ENCODE results near the gene GRIP2.

GRIP2 gene

DNA sequence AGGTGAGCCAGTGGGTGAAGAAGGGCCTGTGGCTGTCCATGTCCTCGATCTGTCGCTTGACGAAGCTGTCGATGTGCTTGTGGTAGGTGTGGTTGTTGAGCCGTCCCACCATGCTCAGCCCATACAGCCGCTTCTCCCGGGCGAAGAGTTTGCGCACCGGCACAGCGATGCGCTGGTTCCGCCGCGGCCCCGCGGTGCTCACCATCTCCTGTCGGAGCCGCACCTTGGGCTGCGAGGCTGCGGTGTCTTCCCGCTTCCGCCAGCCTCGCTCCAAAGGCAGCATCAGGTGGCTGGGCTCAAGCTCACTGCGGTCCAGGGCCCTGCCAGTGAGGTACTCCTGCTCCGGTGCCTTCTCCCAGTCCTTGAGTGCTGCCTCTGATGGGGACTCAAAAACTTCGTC, 34.0 kb upstream of the GRIP2 start:
- H3K4me1 ChIP-seq (ENCODE audit: control insufficient read depth in 1 of 2, insufficient read depth in 2 of 2, low read length in 2 of 2): no peaks in the 10 kb centered on the region
- H3K36me3 ChIP-seq (ENCODE audit: control insufficient read depth in 1 of 2, insufficient read depth in 2 of 2, low read length in 2 of 2): no peaks in the 10 kb centered on the region
- H3K9me3 ChIP-seq (ENCODE audit: control insufficient read depth in 1 of 2, low read length in 2 of 2): no peaks in the 10 kb centered on the region
- peaks cover 0 to 5% of the 10 kb centered on the region in 2 donors for H3K27me3 ChIP-seq (ENCODE audit: control insufficient read depth in 1 of 2, insufficient read depth in 2 of 2, low read length in 2 of 2)
- no peak overlapping the region for H3K27ac ChIP-seq (ENCODE audit: low read depth, low read length)
- no peak overlapping the region for H3K4me3 ChIP-seq (ENCODE audit: low read depth in 1 of 2, low read length in 2 of 2)
- no peak overlapping the region for H3K9ac ChIP-seq (ENCODE audit: low read depth in 1 of 2, low read length in 2 of 2)

DNA sequence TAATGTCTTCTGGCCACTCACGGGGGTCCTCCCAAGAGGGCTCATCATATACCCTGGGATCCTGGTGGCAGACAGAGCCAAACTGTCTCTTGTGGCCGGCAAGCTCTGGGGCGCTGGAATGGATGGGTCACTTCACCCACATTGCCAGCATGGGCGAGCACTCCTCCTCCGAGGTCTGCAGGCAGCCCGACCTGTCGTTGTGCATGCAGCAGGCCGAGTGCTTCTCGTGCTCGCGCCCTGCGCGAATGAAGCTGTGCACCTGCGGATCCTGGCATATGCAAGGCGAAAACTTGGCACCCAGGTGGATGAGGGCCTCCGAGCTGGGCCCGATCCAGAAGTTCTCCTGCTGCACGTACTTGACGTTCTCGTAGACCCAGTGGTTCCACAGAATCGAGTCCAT, 33.6 kb upstream of the GRIP2 start:
- Histone ChIP-seq H3K9ac (ENCODE audit: low read depth in 1 of 2, low read length in 2 of 2) (no peak overlapping the region), H3K4me3 (ENCODE audit: low read depth in 1 of 2, low read length in 2 of 2) (no peak overlapping the region), H3K36me3 (ENCODE audit: control insufficient read depth in 1 of 2, insufficient read depth in 2 of 2, low read length in 2 of 2) (no peaks in the 10 kb centered on the region), H3K27me3 (ENCODE audit: control insufficient read depth in 1 of 2, insufficient read depth in 2 of 2, low read length in 2 of 2) (peaks cover 0 to 5% of the 10 kb centered on the region in 2 donors), H3K9me3 (ENCODE audit: control insufficient read depth in 1 of 2, low read length in 2 of 2) (no peaks in the 10 kb centered on the region), H3K27ac (ENCODE audit: low read depth, low read length) (no peak overlapping the region), H3K4me1 (ENCODE audit: control insufficient read depth in 1 of 2, insufficient read depth in 2 of 2, low read length in 2 of 2) (no peaks in the 10 kb centered on the region)

DNA sequence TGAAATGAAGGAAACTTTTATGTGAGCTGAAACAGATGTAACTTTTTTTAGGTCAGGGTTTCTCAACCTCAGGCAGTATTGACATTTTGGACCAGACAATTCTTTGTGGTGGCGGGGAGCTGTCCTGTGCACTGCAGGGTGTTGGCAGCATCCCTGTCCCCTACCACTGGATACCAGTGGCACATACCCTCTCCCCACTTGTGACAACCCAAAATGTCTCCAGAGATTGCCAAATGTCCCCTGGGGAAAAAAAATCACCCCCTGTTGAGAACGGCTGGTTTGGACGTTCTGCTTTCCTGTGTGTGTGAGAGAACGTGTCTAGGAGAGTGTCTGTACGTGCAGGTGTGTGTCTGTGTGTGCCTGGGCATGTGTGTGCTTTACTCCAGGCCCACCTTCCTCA, 30.7 kb upstream of the GRIP2 start:
- Histone ChIP-seq H3K27ac (ENCODE audit: low read depth, low read length) (no peak overlapping the region), H3K9me3 (ENCODE audit: control insufficient read depth in 1 of 2, low read length in 2 of 2) (no peaks in the 10 kb centered on the region), H3K9ac (ENCODE audit: low read depth in 1 of 2, low read length in 2 of 2) (no peak overlapping the region), H3K27me3 (ENCODE audit: control insufficient read depth in 1 of 2, insufficient read depth in 2 of 2, low read length in 2 of 2) (no peaks in the 10 kb centered on the region), H3K36me3 (ENCODE audit: control insufficient read depth in 1 of 2, insufficient read depth in 2 of 2, low read length in 2 of 2) (no peaks in the 10 kb centered on the region), H3K4me3 (ENCODE audit: low read depth in 1 of 2, low read length in 2 of 2) (no peak overlapping the region), H3K4me1 (ENCODE audit: control insufficient read depth in 1 of 2, insufficient read depth in 2 of 2, low read length in 2 of 2) (no peaks in the 10 kb centered on the region)

DNA sequence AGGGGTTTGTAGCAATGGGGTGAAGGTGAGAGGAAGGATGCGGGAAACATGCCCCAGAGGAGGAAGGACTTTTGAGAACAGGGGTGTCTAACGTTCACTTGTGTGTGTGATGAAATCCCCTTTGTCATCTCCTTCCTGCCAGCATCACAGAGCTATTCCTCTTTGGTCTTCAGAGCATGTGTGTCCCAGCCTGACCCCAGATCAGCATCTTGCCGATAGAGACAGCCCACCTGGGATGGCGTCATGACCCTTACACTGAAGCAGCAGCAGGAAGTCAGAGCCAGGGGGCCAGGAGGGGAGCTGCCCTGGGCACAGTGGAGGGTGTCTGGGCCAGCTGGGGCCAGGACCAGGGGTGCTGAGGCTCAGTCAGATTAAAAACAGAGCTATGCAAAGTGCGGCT, 29.9 kb upstream of the GRIP2 start:
- no peaks in the 10 kb centered on the region for H3K4me1 ChIP-seq (ENCODE audit: control insufficient read depth in 1 of 2, insufficient read depth in 2 of 2, low read length in 2 of 2)
- H3K27me3 ChIP-seq (ENCODE audit: control insufficient read depth in 1 of 2, insufficient read depth in 2 of 2, low read length in 2 of 2): no peaks in the 10 kb centered on the region
- no peak overlapping the region for H3K4me3 ChIP-seq (ENCODE audit: low read depth in 1 of 2, low read length in 2 of 2)
- H3K36me3 ChIP-seq (ENCODE audit: control insufficient read depth in 1 of 2, insufficient read depth in 2 of 2, low read length in 2 of 2): no peaks in the 10 kb centered on the region
- H3K9ac ChIP-seq (ENCODE audit: low read depth in 1 of 2, low read length in 2 of 2): no peak overlapping the region
- H3K9me3 ChIP-seq (ENCODE audit: control insufficient read depth in 1 of 2, low read length in 2 of 2): no peaks in the 10 kb centered on the region
- no peak overlapping the region for H3K27ac ChIP-seq (ENCODE audit: low read depth, low read length)

DNA sequence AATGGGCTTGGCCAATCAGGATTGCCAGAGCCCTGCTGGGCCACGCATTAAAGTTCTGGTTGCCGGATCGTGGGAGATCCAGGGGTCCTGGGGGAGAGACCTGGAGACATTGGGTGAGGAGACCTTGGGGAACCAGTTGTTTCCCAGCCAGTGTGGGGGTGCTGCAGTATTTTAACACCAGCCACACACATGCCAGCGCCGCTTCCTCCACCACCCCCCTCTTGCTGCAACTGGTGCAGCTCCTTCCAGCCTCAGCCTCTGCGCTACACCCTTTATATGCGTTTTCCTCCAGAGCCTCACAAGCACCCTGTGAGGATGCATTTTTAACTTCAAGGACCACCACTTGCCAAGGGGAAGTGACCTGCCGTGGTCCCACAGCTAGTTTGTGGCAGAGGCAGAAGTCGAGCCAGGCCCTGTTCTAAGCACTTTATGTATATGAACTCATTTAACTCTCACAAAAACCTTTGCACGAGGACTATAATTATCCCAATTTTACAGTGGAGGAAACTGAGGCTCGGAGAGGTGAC, 29.4 kb upstream of the GRIP2 start:
- Histone ChIP-seq H3K27me3 (ENCODE audit: control insufficient read depth in 1 of 2, insufficient read depth in 2 of 2, low read length in 2 of 2) (peaks cover 0 to 2% of the 10 kb centered on the region in 2 donors), H3K36me3 (ENCODE audit: control insufficient read depth in 1 of 2, insufficient read depth in 2 of 2, low read length in 2 of 2) (no peaks in the 10 kb centered on the region), H3K27ac (ENCODE audit: low read depth, low read length) (no peak overlapping the region), H3K4me1 (ENCODE audit: control insufficient read depth in 1 of 2, insufficient read depth in 2 of 2, low read length in 2 of 2) (no peaks in the 10 kb centered on the region), H3K9ac (ENCODE audit: low read depth in 1 of 2, low read length in 2 of 2) (no peak overlapping the region), H3K4me3 (ENCODE audit: low read depth in 1 of 2, low read length in 2 of 2) (no peak overlapping the region), H3K9me3 (ENCODE audit: control insufficient read depth in 1 of 2, low read length in 2 of 2) (no peaks in the 10 kb centered on the region)

DNA sequence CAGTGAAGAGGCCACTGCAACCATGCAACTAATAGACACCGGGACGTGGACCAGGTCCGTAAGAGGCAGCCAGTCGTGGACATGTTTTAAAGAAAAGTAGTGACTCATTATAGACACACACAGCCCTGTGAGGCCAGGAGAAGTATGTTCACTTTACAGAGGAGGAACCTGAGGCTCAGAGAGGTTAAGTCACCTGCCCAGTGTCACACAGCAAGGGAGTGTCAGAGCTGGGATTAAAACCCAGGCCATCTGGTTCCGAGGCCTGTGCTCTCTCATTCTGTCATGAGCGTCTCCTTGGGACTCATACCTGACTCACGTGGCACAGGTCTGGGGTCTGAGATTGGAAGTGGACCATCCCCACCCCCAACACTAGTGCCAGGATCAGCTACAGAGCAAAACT, 28.1 kb upstream of the GRIP2 start:
- Histone ChIP-seq H3K9me3 (ENCODE audit: control insufficient read depth in 1 of 2, low read length in 2 of 2) (no peaks in the 10 kb centered on the region), H3K27ac (ENCODE audit: low read depth, low read length) (no peak overlapping the region), H3K4me1 (ENCODE audit: control insufficient read depth in 1 of 2, insufficient read depth in 2 of 2, low read length in 2 of 2) (no peaks in the 10 kb centered on the region), H3K27me3 (ENCODE audit: control insufficient read depth in 1 of 2, insufficient read depth in 2 of 2, low read length in 2 of 2) (peaks cover 2 to 10% of the 10 kb centered on the region in 2 donors), H3K36me3 (ENCODE audit: control insufficient read depth in 1 of 2, insufficient read depth in 2 of 2, low read length in 2 of 2) (no peaks in the 10 kb centered on the region), H3K4me3 (ENCODE audit: low read depth in 1 of 2, low read length in 2 of 2) (no peak overlapping the region), H3K9ac (ENCODE audit: low read depth in 1 of 2, low read length in 2 of 2) (no peak overlapping the region)

DNA sequence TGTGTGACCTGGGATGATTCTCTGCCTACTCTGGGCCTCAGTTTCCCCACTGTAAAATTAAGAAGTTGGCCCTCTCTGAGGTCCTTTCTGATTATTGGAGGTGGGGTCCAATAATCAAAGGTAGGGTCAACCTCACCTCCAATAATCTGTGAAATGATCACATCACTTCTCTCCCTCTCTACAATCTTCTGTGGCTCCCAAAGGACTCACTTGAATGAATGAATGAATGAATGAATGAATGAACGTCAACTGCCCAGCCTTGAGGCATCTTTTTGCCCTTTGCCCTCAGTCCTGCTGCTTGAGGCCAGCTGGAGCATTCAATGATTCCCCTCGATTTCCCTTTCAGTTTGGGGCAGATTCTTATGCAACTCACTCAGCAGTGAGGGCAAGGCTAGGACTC, 26.7 kb upstream of the GRIP2 start:
- Histone ChIP-seq H3K4me1 (ENCODE audit: control insufficient read depth in 1 of 2, insufficient read depth in 2 of 2, low read length in 2 of 2) (no peaks in the 10 kb centered on the region), H3K9ac (ENCODE audit: low read depth in 1 of 2, low read length in 2 of 2) (no peak overlapping the region), H3K27me3 (ENCODE audit: control insufficient read depth in 1 of 2, insufficient read depth in 2 of 2, low read length in 2 of 2) (peaks cover 2 to 10% of the 10 kb centered on the region in 2 donors), H3K27ac (ENCODE audit: low read depth, low read length) (no peak overlapping the region), H3K4me3 (ENCODE audit: low read depth in 1 of 2, low read length in 2 of 2) (no peak overlapping the region), H3K9me3 (ENCODE audit: control insufficient read depth in 1 of 2, low read length in 2 of 2) (no peaks in the 10 kb centered on the region), H3K36me3 (ENCODE audit: control insufficient read depth in 1 of 2, insufficient read depth in 2 of 2, low read length in 2 of 2) (no peaks in the 10 kb centered on the region)

DNA sequence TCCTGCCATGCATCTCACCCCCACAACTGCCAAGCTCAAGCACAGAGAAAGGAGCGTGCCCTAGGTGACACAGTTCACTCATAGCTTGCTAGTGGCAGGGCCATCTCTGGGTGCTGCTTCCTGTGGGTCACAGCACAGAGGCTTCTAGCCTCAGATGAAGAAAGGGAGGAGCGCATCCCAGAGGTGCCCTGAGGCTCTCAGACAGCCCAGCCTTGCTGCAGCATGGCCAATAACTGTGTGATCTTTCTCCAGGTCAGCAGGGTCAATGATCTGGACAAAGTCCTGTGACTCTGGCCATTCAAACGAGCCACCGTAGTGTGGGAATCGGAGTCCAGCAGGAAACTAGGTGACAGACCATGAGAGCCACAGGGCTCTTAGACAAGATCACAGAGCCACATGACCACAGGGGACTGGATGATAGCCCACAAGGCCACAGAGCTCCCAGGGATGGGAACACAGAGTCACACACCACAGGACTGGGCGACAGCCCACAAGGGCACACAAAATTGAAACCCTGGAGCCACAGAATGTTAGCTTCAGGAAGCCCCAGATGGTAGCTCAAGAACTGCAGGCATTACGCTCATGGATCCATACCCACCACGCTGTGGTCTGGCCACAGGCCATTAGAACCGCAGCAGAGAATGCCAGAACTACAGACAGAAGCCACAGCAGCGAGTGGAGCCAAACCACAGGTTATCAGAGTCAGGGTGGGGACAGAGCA, 25.9 kb upstream of the GRIP2 start:
- H3K9ac ChIP-seq (ENCODE audit: low read depth in 1 of 2, low read length in 2 of 2): no peak overlapping the region
- H3K4me3 ChIP-seq (ENCODE audit: low read depth in 1 of 2, low read length in 2 of 2): no peak overlapping the region
- peaks cover 4 to 10% of the 10 kb centered on the region in 2 donors for H3K27me3 ChIP-seq (ENCODE audit: control insufficient read depth in 1 of 2, insufficient read depth in 2 of 2, low read length in 2 of 2)

DNA sequence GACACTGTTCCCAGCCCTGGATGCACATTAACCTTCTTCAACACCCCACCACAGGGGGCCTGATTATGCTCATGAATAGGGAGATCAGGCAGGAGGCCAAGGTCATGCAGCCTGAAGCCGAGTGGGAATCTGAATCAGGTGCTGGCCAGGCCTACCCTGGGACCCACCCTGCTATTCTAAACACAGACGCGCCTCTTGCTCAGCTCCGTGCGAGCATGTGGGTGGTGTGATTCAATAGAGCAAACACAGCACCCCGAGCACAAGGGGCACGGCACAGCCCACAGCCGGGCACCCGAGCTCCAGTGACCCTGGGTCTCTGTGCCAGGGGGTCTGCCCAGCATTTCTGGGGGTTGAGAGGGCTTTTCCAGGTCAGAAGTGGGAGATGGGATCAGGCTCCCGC, 24.6 kb upstream of the GRIP2 start:
- no peaks in the 10 kb centered on the region for H3K36me3 ChIP-seq (ENCODE audit: control insufficient read depth in 1 of 2, insufficient read depth in 2 of 2, low read length in 2 of 2)
- H3K4me1 ChIP-seq (ENCODE audit: control insufficient read depth in 1 of 2, insufficient read depth in 2 of 2, low read length in 2 of 2): no peaks in the 10 kb centered on the region
- H3K27ac ChIP-seq (ENCODE audit: low read depth, low read length): no peak overlapping the region
- peaks cover 5 to 10% of the 10 kb centered on the region in 2 donors for H3K27me3 ChIP-seq (ENCODE audit: control insufficient read depth in 1 of 2, insufficient read depth in 2 of 2, low read length in 2 of 2)
- no peaks in the 10 kb centered on the region for H3K9me3 ChIP-seq (ENCODE audit: control insufficient read depth in 1 of 2, low read length in 2 of 2)
- H3K9ac ChIP-seq (ENCODE audit: low read depth in 1 of 2, low read length in 2 of 2): no peak overlapping the region
- H3K4me3 ChIP-seq (ENCODE audit: low read depth in 1 of 2, low read length in 2 of 2): no peak overlapping the region

More for the DNA sequence above, 25.9 kb upstream of the GRIP2 start:
- Histone ChIP-seq H3K36me3 (ENCODE audit: control insufficient read depth in 1 of 2, insufficient read depth in 2 of 2, low read length in 2 of 2) (no peaks in the 10 kb centered on the region), H3K4me1 (ENCODE audit: control insufficient read depth in 1 of 2, insufficient read depth in 2 of 2, low read length in 2 of 2) (no peaks in the 10 kb centered on the region), H3K27ac (ENCODE audit: low read depth, low read length) (no peak overlapping the region), H3K9me3 (ENCODE audit: control insufficient read depth in 1 of 2, low read length in 2 of 2) (no peaks in the 10 kb centered on the region)

DNA sequence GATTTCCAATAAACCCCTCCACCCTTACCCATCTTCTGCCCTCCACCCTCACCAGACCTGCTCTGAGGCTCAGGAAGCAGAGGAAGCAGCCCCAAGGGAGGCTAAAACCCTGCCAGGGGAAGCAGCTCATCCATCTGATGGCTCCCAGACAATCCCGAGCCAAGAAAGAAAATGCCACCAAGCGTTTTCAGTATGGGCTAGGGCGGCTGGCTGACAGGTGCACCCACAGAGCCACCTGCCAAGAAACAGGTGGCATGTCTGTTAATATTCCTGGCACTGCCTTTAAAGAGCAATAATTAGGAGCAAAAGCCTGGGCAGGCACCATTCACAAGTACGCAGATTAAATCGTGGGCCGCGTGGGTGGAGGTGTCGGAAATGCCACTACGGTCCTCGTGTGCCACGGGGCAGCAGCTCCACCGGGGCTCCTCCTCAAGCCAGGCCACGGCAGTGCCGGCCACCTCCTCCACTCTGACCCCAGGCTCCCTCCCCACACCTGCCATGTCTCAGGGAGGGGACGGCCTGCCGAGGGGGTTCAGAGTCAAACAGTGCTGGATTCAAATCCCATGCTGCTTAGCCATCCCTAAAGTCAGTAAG, 23.9 kb upstream of the GRIP2 start:
- no peaks in the 10 kb centered on the region for H3K4me1 ChIP-seq (ENCODE audit: control insufficient read depth in 1 of 2, insufficient read depth in 2 of 2, low read length in 2 of 2)
- no peak overlapping the region for H3K4me3 ChIP-seq (ENCODE audit: low read depth in 1 of 2, low read length in 2 of 2)
- H3K27me3 ChIP-seq (ENCODE audit: control insufficient read depth in 1 of 2, insufficient read depth in 2 of 2, low read length in 2 of 2): peaks cover 5 to 10% of the 10 kb centered on the region in 2 donors
- H3K9me3 ChIP-seq (ENCODE audit: control insufficient read depth in 1 of 2, low read length in 2 of 2): no peaks in the 10 kb centered on the region
- no peaks in the 10 kb centered on the region for H3K36me3 ChIP-seq (ENCODE audit: control insufficient read depth in 1 of 2, insufficient read depth in 2 of 2, low read length in 2 of 2)
- H3K27ac ChIP-seq (ENCODE audit: low read depth, low read length): no peak overlapping the region
- no peak overlapping the region for H3K9ac ChIP-seq (ENCODE audit: low read depth in 1 of 2, low read length in 2 of 2)

Data from duodenal mucosa (tissue), 2 donors.